DMS79 (cell line): ENCODE measurements around the gene PGA4.
A peak's percentile ranks its signal among the peaks of the same experiment; 100 is the strongest.

ENCODE experiments used
- DNase-seq: peaks from one replicate; lab custom pipeline; 2025; lab: John Stamatoyannopoulos, UW

The PGA4 gene

DNA sequence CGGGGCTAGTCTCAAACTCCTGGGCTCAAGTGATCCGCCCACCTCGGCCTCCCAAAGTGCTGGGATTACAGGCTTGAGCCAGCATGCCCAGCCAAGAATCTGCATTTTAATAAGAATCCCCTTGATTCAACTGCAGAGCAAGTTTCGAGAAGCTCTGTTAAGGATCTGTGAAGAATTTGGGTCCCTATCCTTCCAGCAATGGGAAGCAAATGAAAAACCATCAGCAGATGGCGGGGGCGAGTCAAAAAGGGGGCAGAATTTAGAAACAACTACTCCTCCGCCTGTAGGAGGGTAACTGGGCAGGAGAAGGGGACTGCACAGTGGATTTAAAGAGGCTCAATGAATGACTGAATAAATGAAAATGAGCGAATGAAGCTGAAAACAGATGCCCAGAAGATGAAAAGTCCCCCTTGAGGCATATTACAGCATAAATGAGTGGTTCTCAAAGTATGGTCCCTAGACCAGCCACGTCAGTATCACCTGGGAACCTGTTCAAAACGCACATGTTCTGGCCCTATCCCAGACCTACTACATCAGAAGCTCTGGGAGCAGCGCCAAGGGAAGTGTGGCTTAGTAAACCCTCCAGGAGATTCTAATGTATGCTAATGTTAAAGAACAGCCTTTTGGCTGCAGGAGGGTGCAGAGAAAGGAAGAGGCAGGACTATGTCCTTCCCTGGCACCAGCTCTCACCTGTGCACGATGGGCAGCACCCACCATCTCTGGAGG, 58.0 kb downstream of the PGA4 start:
- DNase-seq, result peak; percentile 61

DNA sequence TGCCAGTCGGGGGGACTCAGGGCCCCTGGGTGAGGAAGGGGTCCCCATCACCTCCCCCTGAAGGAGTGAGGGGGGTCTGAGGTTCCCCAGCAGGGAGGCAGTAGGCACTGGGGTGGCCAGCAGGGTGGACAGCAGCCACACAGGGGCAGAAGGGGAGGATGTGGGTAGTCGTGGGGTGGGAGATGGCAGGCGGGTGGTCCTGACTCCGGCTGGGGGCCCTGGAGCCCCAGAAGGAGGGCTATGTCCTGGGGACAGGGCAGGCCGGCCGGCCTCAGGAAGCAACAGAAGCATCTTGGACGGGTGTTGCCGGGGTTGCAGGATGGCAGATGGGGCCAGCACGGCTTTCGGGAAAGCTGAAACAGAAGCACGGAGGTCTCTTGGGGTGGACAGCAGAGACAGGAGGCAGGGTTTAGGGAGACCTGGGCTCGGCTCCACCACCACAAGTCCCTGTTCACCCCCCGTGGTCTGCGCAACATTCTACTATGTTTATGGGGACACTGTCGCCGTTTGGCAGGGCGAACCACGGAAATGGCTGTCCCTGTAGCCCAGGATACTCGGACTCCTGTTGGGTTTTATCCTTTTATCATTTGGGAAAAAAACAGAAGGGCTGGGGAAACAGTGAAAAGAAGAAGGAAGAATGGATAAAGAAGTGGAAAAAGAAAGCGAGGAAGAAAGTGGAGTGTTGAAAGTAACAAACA, 58.9 kb downstream of the PGA4 start:
- no peak for DNase-seq
